ENCODE measurements around the gene SLC16A1.
"Not testable (repeated sequence)": the region's sequence is repeated elsewhere in the genome, so short reads cannot be mapped to it uniquely, and the experiment has no call there.

SLC16A1 gene

DNA sequence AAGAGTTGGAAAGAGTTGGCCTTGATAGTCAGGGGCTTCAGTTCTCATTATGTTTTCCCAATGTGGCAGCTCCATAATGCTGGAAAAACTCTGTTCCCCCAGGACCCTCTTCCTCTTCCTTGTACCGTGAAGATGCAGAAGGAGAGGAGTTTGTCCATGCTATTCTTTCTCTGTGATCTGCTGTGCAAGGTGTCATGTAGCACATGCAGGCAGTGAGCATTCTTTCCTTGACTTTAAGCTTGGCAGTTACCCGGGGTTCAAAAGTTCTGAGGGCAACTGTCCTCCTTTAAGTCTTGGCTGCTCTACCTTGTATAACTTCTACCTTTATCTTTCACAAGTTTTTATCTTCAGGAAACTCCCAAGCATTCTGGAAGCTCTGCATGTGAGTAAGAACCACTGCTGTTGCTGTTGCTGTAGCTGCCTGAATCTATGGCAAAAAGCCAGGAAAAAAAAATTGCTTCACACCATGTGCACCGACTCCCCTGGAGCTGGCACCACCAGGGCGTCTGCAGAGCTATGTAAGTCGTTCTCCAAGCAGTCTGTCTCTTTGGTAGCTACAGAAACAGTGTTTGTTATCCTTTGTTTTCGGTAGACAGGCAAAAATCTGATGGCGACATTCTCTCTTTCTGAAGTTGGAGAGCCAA is 42.7 kb upstream of the SLC16A1 start:
- no peaks in the 10 kb centered on the region for H3K9me3 ChIP-seq (ENCODE audit: insufficient read depth, low read depth, low read length)
- no peak overlapping the region for H3K18ac ChIP-seq (ENCODE audit: low read length)
- no peak overlapping the region for H2AFZ ChIP-seq (ENCODE audit: insufficient read depth, low read length, poor library complexity)
- H4K8ac ChIP-seq (ENCODE audit: low read depth, low read length): no peak overlapping the region
- no peak overlapping the region for H3K4me3 ChIP-seq (ENCODE audit: low read depth, low read length)
- H4K12ac ChIP-seq (ENCODE audit: low read depth, low read length): no peak overlapping the region
- DNase-seq: no peak
- H2BK120ac ChIP-seq (ENCODE audit: insufficient read depth, low read length, poor library complexity): no peak overlapping the region
- no peak overlapping the region for H3K27ac ChIP-seq (ENCODE audit: low read depth, low read length)
- H3K23ac ChIP-seq (ENCODE audit: low read length): no peak overlapping the region
- H3K79me2 ChIP-seq (ENCODE audit: control insufficient read depth, insufficient read depth, low read length, poor library complexity): no peaks in the 10 kb centered on the region
- no peak overlapping the region for H4K91ac ChIP-seq (ENCODE audit: low read depth, low read length)
- H3K79me1 ChIP-seq (ENCODE audit: low read length): no peaks in the 10 kb centered on the region
- no CpG with 5 or more reads among the region's 7 CpGs for WGBS (ENCODE audit: extremely low coverage, insufficient coverage, insufficient read length)
- no peak overlapping the region for H3K4me2 ChIP-seq (ENCODE audit: low read length)
- no peaks in the 10 kb centered on the region for H3K36me3 ChIP-seq (ENCODE audit: control insufficient read depth in 1 of 2, insufficient read depth in 2 of 2, low read length in 2 of 2)
- H3K27me3 ChIP-seq (ENCODE audit: insufficient read depth, low read length): no peaks in the 10 kb centered on the region
- H3K9ac ChIP-seq (ENCODE audit: low read length): no peak overlapping the region
- peaks cover 2 to 5% of the 10 kb centered on the region in 2 experiments for H3K4me1 ChIP-seq (ENCODE audit: control insufficient read depth in 1 of 2, insufficient read depth in 2 of 2, low read length in 2 of 2)
- H3K4ac ChIP-seq (ENCODE audit: low read depth, low read length): no peak overlapping the region
- no peak overlapping the region for H2BK5ac ChIP-seq (ENCODE audit: low read depth, low read length, poor library complexity)
- no peak overlapping the region for H2AK5ac ChIP-seq (ENCODE audit: low read length)
- no peak overlapping the region for H3K14ac ChIP-seq (ENCODE audit: low read length)
- no peak overlapping the region for H2BK12ac ChIP-seq (ENCODE audit: low read length)

DNA sequence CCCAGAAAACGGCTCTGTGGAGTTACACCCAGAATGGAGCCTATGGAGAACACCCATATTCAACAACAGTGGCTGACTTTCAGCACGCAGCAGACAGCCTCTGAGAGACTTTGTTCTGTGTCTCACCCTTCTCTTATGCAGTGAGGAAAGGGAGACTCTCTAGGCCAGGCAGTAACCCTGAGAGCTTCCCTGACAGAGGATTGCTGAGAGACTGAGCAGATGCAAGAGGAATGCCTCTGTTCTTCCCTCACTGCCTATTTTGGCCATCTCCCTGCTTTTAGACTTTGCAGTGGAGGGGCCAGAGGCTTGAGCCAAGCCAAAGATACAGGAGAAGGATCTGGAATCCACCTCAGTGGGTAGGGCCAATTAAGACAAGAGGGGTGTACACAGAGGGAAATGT is 41.8 kb upstream of the SLC16A1 start:
- no peak for DNase-seq
- no peak overlapping the region for H3K4me2 ChIP-seq (ENCODE audit: low read length)
- H3K4me3 ChIP-seq (ENCODE audit: low read depth, low read length): no peak overlapping the region
- H2AFZ ChIP-seq (ENCODE audit: insufficient read depth, low read length, poor library complexity): no peak overlapping the region
- H2BK12ac ChIP-seq (ENCODE audit: low read length): no peak overlapping the region
- H4K12ac ChIP-seq (ENCODE audit: low read depth, low read length): no peak overlapping the region
- no peak overlapping the region for H3K14ac ChIP-seq (ENCODE audit: low read length)
- no CpG with 5 or more reads among the region's 2 CpGs for WGBS (ENCODE audit: extremely low coverage, insufficient coverage, insufficient read length)
- no peak overlapping the region for H3K27ac ChIP-seq (ENCODE audit: low read depth, low read length)
- no peak overlapping the region for H2BK120ac ChIP-seq (ENCODE audit: insufficient read depth, low read length, poor library complexity)
- H3K79me2 ChIP-seq (ENCODE audit: control insufficient read depth, insufficient read depth, low read length, poor library complexity): no peaks in the 10 kb centered on the region
- H3K9ac ChIP-seq (ENCODE audit: low read length): no peak overlapping the region
- no peak overlapping the region for H3K23ac ChIP-seq (ENCODE audit: low read length)
- peaks cover 2 to 5% of the 10 kb centered on the region in 2 experiments for H3K4me1 ChIP-seq (ENCODE audit: control insufficient read depth in 1 of 2, insufficient read depth in 2 of 2, low read length in 2 of 2)
- no peak overlapping the region for H3K18ac ChIP-seq (ENCODE audit: low read length)
- no peak overlapping the region for H2BK5ac ChIP-seq (ENCODE audit: low read depth, low read length, poor library complexity)
- no peaks in the 10 kb centered on the region for H3K9me3 ChIP-seq (ENCODE audit: insufficient read depth, low read depth, low read length)
- no peaks in the 10 kb centered on the region for H3K27me3 ChIP-seq (ENCODE audit: insufficient read depth, low read length)
- no peak overlapping the region for H4K8ac ChIP-seq (ENCODE audit: low read depth, low read length)
- no peak overlapping the region for H4K91ac ChIP-seq (ENCODE audit: low read depth, low read length)
- H3K36me3 ChIP-seq (ENCODE audit: control insufficient read depth in 1 of 2, insufficient read depth in 2 of 2, low read length in 2 of 2): no peaks in the 10 kb centered on the region
- H3K4ac ChIP-seq (ENCODE audit: low read depth, low read length): no peak overlapping the region
- H3K79me1 ChIP-seq (ENCODE audit: low read length): no peaks in the 10 kb centered on the region
- H2AK5ac ChIP-seq (ENCODE audit: low read length): no peak overlapping the region

DNA sequence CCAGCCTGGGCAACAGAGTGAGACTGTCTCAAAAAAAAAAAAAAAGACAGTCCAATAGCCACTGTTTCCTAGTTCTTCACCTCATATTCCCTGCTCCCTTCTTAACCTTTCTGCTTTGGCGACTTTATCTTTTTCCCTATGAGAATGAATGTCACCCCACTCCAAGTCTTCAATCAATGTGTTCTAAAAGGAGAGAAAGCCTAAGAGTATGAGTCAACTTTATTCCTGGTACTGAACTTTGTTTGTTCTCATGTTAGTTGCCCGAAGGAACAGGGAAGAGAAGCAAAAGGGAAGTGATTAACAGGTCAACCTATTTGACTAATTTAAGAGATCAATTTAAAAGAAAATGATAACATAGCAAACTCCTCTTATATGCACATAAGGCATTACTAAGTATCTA is 39.9 kb upstream of the SLC16A1 start:
- H2AK5ac ChIP-seq (ENCODE audit: low read length): no peak overlapping the region
- H2BK5ac ChIP-seq (ENCODE audit: low read depth, low read length, poor library complexity): no peak overlapping the region
- WGBS (ENCODE audit: extremely low coverage, insufficient coverage, insufficient read length): no CpG with 5 or more reads among the region's 2 CpGs
- no peak overlapping the region for H2AFZ ChIP-seq (ENCODE audit: insufficient read depth, low read length, poor library complexity)
- H4K91ac ChIP-seq (ENCODE audit: low read depth, low read length): no peak overlapping the region
- H3K18ac ChIP-seq (ENCODE audit: low read length): no peak overlapping the region
- no peak overlapping the region for H3K9ac ChIP-seq (ENCODE audit: low read length)
- H4K12ac ChIP-seq (ENCODE audit: low read depth, low read length): no peak overlapping the region
- H3K36me3 ChIP-seq (ENCODE audit: control insufficient read depth in 1 of 2, insufficient read depth in 2 of 2, low read length in 2 of 2): no peaks in the 10 kb centered on the region
- no peaks in the 10 kb centered on the region for H3K79me1 ChIP-seq (ENCODE audit: low read length)
- no peak overlapping the region for H2BK12ac ChIP-seq (ENCODE audit: low read length)
- no peak overlapping the region for H3K27ac ChIP-seq (ENCODE audit: low read depth, low read length)
- no peaks in the 10 kb centered on the region for H3K9me3 ChIP-seq (ENCODE audit: insufficient read depth, low read depth, low read length)
- H3K4ac ChIP-seq (ENCODE audit: low read depth, low read length): no peak overlapping the region
- no peaks in the 10 kb centered on the region for H3K79me2 ChIP-seq (ENCODE audit: control insufficient read depth, insufficient read depth, low read length, poor library complexity)
- no peak overlapping the region for H4K8ac ChIP-seq (ENCODE audit: low read depth, low read length)
- H3K4me2 ChIP-seq (ENCODE audit: low read length): no peak overlapping the region
- H3K23ac ChIP-seq (ENCODE audit: low read length): no peak overlapping the region
- no peak overlapping the region for H2BK120ac ChIP-seq (ENCODE audit: insufficient read depth, low read length, poor library complexity)
- no peak overlapping the region for H3K14ac ChIP-seq (ENCODE audit: low read length)
- no peak for DNase-seq
- no peak overlapping the region for H3K4me3 ChIP-seq (ENCODE audit: low read depth, low read length)
- no peaks in the 10 kb centered on the region for H3K27me3 ChIP-seq (ENCODE audit: insufficient read depth, low read length)
- peaks cover 2 to 5% of the 10 kb centered on the region in 2 experiments for H3K4me1 ChIP-seq (ENCODE audit: control insufficient read depth in 1 of 2, insufficient read depth in 2 of 2, low read length in 2 of 2)

DNA sequence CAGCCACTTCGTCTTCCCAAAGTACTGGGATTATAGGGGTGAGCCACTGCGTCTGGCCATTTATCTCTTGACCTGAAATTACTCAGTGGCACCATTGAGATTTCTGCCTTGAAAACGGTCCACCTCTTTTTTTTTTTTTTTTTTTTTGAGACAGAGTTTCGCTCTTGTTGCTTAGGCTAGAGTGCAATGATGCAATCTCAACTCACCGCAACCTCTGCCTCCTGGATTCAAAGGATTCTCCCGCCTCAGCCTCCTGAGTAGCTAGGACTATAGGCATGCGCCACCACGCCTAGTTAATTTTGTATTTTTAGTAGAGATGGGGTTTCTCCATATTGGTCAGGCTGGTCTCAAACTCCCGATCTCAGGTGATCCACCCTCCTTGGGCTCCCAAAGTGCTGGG is 39.0 kb upstream of the SLC16A1 start:
- H2BK12ac ChIP-seq (ENCODE audit: low read length); H2AK5ac ChIP-seq (ENCODE audit: low read length); H3K4me2 ChIP-seq (ENCODE audit: low read length); H3K4me3 ChIP-seq (ENCODE audit: low read depth, low read length); H3K36me3 ChIP-seq (ENCODE audit: control insufficient read depth in 1 of 2, insufficient read depth in 2 of 2, low read length in 2 of 2); H2AFZ ChIP-seq (ENCODE audit: insufficient read depth, low read length, poor library complexity); H3K9ac ChIP-seq (ENCODE audit: low read length); H4K91ac ChIP-seq (ENCODE audit: low read depth, low read length); H2BK120ac ChIP-seq (ENCODE audit: insufficient read depth, low read length, poor library complexity); H3K14ac ChIP-seq (ENCODE audit: low read length); H3K27me3 ChIP-seq (ENCODE audit: insufficient read depth, low read length); H3K79me2 ChIP-seq (ENCODE audit: control insufficient read depth, insufficient read depth, low read length, poor library complexity); H3K4me1 ChIP-seq (ENCODE audit: control insufficient read depth in 1 of 2, insufficient read depth in 2 of 2, low read length in 2 of 2); H3K4ac ChIP-seq (ENCODE audit: low read depth, low read length); H2BK5ac ChIP-seq (ENCODE audit: low read depth, low read length, poor library complexity); H3K9me3 ChIP-seq (ENCODE audit: insufficient read depth, low read depth, low read length); H4K12ac ChIP-seq (ENCODE audit: low read depth, low read length); H4K8ac ChIP-seq (ENCODE audit: low read depth, low read length); H3K27ac ChIP-seq (ENCODE audit: low read depth, low read length); H3K23ac ChIP-seq (ENCODE audit: low read length); DNase-seq; H3K18ac ChIP-seq (ENCODE audit: low read length); H3K79me1 ChIP-seq (ENCODE audit: low read length): not testable (repeated sequence)
- no CpG with 5 or more reads among the region's 9 CpGs for WGBS (ENCODE audit: extremely low coverage, insufficient coverage, insufficient read length)
